ENCODE data around the gene SYNE1.

The SYNE1 gene

DNA sequence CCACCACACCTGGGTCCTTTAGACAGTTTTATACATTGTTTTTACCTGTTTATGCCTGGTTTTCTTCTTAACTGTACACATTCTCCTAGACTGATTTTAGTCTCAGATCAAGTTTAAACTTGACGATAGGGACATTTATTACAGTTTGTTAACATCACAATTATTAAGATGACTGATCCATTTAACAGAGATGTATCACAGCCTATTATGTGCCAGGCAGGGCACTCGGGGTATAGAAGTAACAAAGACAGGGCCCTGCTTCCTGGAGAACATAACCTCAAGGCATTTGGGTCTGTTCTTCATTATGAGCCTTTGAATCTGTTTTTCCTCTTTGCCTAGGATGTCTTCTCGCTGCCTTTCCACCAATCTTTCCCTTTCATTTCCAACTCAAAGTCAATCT, 449.2 kb downstream of the SYNE1 start:
- Mint-ChIP-seq H3K4me3 (no peak overlapping the region), H3K4me1 (ENCODE audit: low read depth) (peaks cover 43% of the 10 kb centered on the region), H3K27me3 (ENCODE audit: low read depth) (no peaks in the 10 kb centered on the region), H3K36me3 (ENCODE audit: low read depth) (peaks cover 41% of the 10 kb centered on the region), H3K27ac (no peak overlapping the region), H3K9me3 (peaks cover 11% of the 10 kb centered on the region)

DNA sequence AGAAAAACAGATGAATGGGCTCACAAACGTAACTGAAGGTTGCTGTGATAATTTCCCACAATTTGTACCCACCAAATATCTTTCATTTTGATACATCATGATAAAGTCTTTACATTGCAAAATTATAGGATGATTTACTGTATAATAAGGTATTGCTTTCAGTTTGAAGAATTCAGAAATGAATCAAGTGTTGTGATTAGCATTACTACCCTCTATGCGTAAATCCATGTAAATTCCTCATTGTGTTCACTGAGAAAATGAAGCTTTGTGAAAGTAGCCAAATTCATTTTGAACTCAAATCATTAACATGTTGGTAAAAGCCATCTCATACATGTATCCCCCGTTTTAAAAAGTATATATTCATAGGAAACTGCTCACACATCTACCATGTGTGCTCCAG, 450.3 kb downstream of the SYNE1 start:
- Mint-ChIP-seq H3K4me1 (ENCODE audit: low read depth) (peaks cover 54% of the 10 kb centered on the region), H3K36me3 (ENCODE audit: low read depth) (peaks cover 37% of the 10 kb centered on the region), H3K27me3 (ENCODE audit: low read depth) (no peaks in the 10 kb centered on the region), H3K27ac (peak overlapping the region; percentile 19), H3K4me3 (no peak overlapping the region), H3K9me3 (peaks cover 3% of the 10 kb centered on the region)

DNA sequence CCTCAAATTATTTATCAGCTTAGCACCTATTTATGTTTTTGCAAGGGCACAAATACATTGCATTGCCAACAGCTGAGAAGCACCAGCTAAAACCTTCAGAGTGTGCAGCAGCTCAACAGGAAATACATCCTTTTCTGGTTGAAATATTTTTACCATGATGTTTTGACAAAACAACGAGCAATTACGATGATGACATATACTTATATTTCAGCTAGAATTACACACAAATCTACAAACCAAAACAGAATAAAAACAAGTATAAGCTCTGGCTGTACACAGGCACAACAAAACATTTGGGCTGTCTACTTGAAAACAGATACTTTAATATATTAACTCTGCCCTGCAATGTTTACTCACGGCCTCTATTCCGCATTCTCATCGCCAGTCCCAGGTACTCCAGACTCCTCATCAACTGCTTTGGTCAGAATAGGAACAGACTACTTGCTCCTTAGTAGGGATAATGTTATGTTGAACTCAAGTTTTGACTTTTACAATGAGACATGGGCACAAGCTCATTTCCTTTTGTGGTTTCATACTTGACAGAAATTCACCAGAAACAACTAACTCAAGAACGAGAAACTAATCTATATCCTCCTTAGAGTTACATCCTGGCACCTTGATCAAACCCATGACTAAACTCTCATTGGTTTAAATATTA, 452.1 kb downstream of the SYNE1 start:
- H3K36me3 Mint-ChIP-seq (ENCODE audit: low read depth), result peaks cover 37% of the 10 kb centered on the region
- H3K4me1 Mint-ChIP-seq (ENCODE audit: low read depth), result peaks cover 59% of the 10 kb centered on the region
- peak overlapping the region; percentile 90 for H3K4me3 Mint-ChIP-seq
- H3K27ac Mint-ChIP-seq, result peak overlapping the region; percentile 99
- no peaks in the 10 kb centered on the region for H3K9me3 Mint-ChIP-seq
- H3K27me3 Mint-ChIP-seq (ENCODE audit: low read depth), result no peaks in the 10 kb centered on the region

DNA sequence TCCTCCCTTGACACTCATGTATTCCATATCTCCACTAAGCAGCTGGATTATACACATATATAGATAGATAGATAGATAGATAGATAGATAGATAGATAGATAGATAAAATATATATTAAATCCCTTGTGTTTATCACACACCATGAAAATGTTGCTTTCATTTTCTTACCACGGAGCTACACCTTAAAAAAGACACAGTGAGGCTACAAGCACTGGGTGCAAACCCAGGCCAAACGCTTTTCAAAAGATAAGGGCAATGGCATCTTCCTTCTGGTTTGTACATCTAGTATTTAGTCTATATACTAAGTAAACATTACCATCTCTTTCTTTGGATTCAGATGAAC, 452.6 kb downstream of the SYNE1 start:
- H3K27me3 Mint-ChIP-seq (ENCODE audit: low read depth), result no peaks in the 10 kb centered on the region
- H3K4me3 Mint-ChIP-seq, result peak overlapping the region; percentile 90
- H3K36me3 Mint-ChIP-seq (ENCODE audit: low read depth), result peaks cover 37% of the 10 kb centered on the region
- H3K4me1 Mint-ChIP-seq (ENCODE audit: low read depth), result peaks cover 58% of the 10 kb centered on the region
- no peaks in the 10 kb centered on the region for H3K9me3 Mint-ChIP-seq
- peak overlapping the region; percentile 99 for H3K27ac Mint-ChIP-seq

DNA sequence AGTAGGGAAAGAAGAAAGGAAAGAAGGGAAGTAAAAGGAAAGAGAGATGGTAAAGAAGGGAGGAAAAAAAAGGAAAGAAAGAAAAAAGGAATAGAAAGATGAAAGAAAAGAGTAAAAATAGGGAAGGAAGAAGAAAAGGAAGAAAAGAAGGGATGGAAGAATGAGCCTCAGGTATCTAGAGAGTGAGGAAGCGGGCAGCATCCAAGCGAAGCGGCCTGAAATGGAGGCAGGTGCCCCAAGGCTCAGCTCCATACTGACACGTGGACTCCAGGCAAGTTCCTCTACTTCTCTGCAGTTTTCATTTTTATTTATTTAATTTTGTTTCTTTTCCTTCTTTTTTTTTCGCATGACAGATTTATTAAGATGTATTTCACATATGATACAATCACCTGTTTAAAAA, 456.6 kb downstream of the SYNE1 start:
- Mint-ChIP-seq H3K36me3 (ENCODE audit: low read depth) (peaks cover 31% of the 10 kb centered on the region), H3K4me3 (no peak overlapping the region), H3K27me3 (ENCODE audit: low read depth) (no peaks in the 10 kb centered on the region), H3K4me1 (ENCODE audit: low read depth) (peaks cover 41% of the 10 kb centered on the region), H3K27ac (no peak overlapping the region), H3K9me3 (no peaks in the 10 kb centered on the region)

GRCh38 chr6:152176268-152176667, 460.9 kb downstream of the SYNE1 start:
- H3K27ac Mint-ChIP-seq, result no peak overlapping the region
- H3K4me3 Mint-ChIP-seq, result no peak overlapping the region
- peaks cover 44% of the 10 kb centered on the region for H3K36me3 Mint-ChIP-seq (ENCODE audit: low read depth)
- H3K27me3 Mint-ChIP-seq (ENCODE audit: low read depth), result no peaks in the 10 kb centered on the region
- H3K4me1 Mint-ChIP-seq (ENCODE audit: low read depth), result peaks cover 29% of the 10 kb centered on the region
- H3K9me3 Mint-ChIP-seq, result no peaks in the 10 kb centered on the region

DNA sequence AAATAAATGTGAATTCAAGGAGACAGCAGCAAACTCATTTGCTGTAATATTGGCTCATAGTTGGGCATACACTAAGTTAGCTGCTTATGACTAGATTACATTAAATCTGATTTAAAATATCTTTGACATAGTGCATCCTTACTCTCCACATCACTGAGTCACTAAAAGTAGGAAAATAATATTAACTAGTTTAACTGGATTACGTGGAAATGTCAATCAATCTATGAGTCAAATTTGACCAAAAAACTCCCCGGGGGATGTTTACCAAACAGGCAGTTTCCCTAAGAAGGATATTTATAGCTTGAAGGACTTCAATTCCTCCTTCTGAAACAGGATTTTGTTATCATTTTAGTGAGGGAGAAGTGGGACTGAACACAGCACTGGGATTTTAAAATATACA, 463.2 kb downstream of the SYNE1 start:
- Mint-ChIP-seq H3K36me3 (ENCODE audit: low read depth) (peaks cover 49% of the 10 kb centered on the region), H3K4me1 (ENCODE audit: low read depth) (peaks cover 34% of the 10 kb centered on the region), H3K27ac (no peak overlapping the region), H3K9me3 (peaks cover 8% of the 10 kb centered on the region), H3K4me3 (no peak overlapping the region), H3K27me3 (ENCODE audit: low read depth) (no peaks in the 10 kb centered on the region)

DNA sequence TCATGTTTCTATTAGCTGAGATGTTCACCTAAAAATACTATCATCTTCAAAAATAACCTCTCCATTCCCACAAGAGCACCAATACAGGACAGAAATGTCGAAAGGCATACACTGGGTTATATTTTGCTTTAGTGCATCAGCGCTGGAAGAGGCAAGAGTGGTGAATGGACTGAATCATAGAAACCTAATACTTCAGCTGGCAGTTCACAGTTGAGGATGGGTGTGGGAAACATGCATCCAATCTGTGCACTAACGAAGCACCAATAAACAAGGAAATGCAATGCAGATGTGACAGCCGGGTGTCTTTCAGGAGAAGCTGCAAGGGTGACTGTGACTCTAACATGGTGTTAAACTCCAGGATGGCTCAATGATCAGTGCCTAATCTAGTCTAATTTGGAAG, 463.8 kb downstream of the SYNE1 start:
- H3K27ac Mint-ChIP-seq, result no peak overlapping the region
- no peaks in the 10 kb centered on the region for H3K27me3 Mint-ChIP-seq (ENCODE audit: low read depth)
- peaks cover 8% of the 10 kb centered on the region for H3K9me3 Mint-ChIP-seq
- H3K4me1 Mint-ChIP-seq (ENCODE audit: low read depth), result peaks cover 34% of the 10 kb centered on the region
- H3K4me3 Mint-ChIP-seq, result no peak overlapping the region
- H3K36me3 Mint-ChIP-seq (ENCODE audit: low read depth), result peaks cover 52% of the 10 kb centered on the region

GRCh38 chr6:152170702-152171667, 466.2 kb downstream of the SYNE1 start:
- H3K36me3 Mint-ChIP-seq (ENCODE audit: low read depth), result peaks cover 54% of the 10 kb centered on the region
- H3K27me3 Mint-ChIP-seq (ENCODE audit: low read depth), result no peaks in the 10 kb centered on the region
- H3K27ac Mint-ChIP-seq, result peak overlapping the region; percentile 96
- peak overlapping the region; percentile 69 for H3K4me3 Mint-ChIP-seq
- H3K4me1 Mint-ChIP-seq (ENCODE audit: low read depth), result peaks cover 38% of the 10 kb centered on the region
- H3K9me3 Mint-ChIP-seq, result peaks cover 8% of the 10 kb centered on the region

- H3K4me3 Mint-ChIP-seq, result peak overlapping the region; percentile 19
- peak overlapping the region; percentile 96 for H3K27ac Mint-ChIP-seq
- H3K9me3 Mint-ChIP-seq, result peaks cover 8% of the 10 kb centered on the region
- peaks cover 41% of the 10 kb centered on the region for H3K4me1 Mint-ChIP-seq (ENCODE audit: low read depth)
- H3K36me3 Mint-ChIP-seq (ENCODE audit: low read depth), result peaks cover 50% of the 10 kb centered on the region
- no peaks in the 10 kb centered on the region for H3K27me3 Mint-ChIP-seq (ENCODE audit: low read depth)
Measured at GRCh38 chr6:152170313-152170701, 466.9 kb downstream of the SYNE1 start.

GRCh38 chr6:152167641-152168603, 469.2 kb downstream of the SYNE1 start:
- H3K4me3 Mint-ChIP-seq, result no peak overlapping the region
- no peak overlapping the region for H3K27ac Mint-ChIP-seq
- H3K9me3 Mint-ChIP-seq, result peaks cover 8% of the 10 kb centered on the region
- peaks cover 31% of the 10 kb centered on the region for H3K4me1 Mint-ChIP-seq (ENCODE audit: low read depth)
- peaks cover 46% of the 10 kb centered on the region for H3K36me3 Mint-ChIP-seq (ENCODE audit: low read depth)
- no peaks in the 10 kb centered on the region for H3K27me3 Mint-ChIP-seq (ENCODE audit: low read depth)

GRCh38 chr6:152166897-152167296, 470.3 kb downstream of the SYNE1 start:
- Mint-ChIP-seq H3K27ac (no peak overlapping the region), H3K4me3 (no peak overlapping the region), H3K36me3 (ENCODE audit: low read depth) (peaks cover 50% of the 10 kb centered on the region), H3K4me1 (ENCODE audit: low read depth) (peaks cover 30% of the 10 kb centered on the region), H3K27me3 (ENCODE audit: low read depth) (no peaks in the 10 kb centered on the region), H3K9me3 (peaks cover 8% of the 10 kb centered on the region)

GRCh38 chr6:152166497-152166896, 470.7 kb downstream of the SYNE1 start:
- Mint-ChIP-seq H3K27ac (no peak overlapping the region), H3K4me1 (ENCODE audit: low read depth) (peaks cover 30% of the 10 kb centered on the region), H3K27me3 (ENCODE audit: low read depth) (no peaks in the 10 kb centered on the region), H3K9me3 (peaks cover 8% of the 10 kb centered on the region), H3K4me3 (no peak overlapping the region), H3K36me3 (ENCODE audit: low read depth) (peaks cover 52% of the 10 kb centered on the region)

- Mint-ChIP-seq H3K27ac (no peak overlapping the region), H3K36me3 (ENCODE audit: low read depth) (peaks cover 44% of the 10 kb centered on the region), H3K4me3 (no peak overlapping the region), H3K4me1 (ENCODE audit: low read depth) (peaks cover 27% of the 10 kb centered on the region), H3K27me3 (ENCODE audit: low read depth) (no peaks in the 10 kb centered on the region), H3K9me3 (no peaks in the 10 kb centered on the region)
Measured at GRCh38 chr6:152164957-152165356, 472.2 kb downstream of the SYNE1 start.

Measured in T-helper 1 cell treated with Interleukin-12 subunit alpha and Interleukin-12 subunit beta and Interleukin-4 antibody, amounts not matched to agents 30 μg/mL and 1 μg/mL, for 36 hours (primary cell).